HG03439 (cell line): Measurements from ENCODE around the gene BCL6.

ENCODE experiments used
- ATAC-seq: cut with Tn5 transposase; IDR thresholded peaks from one replicate; pipeline ENCODE4 v1.9.1; 2021; ENCODE audit warnings: mild to moderate bottlenecking, moderate library complexity; ENCODE audit not compliant: unreplicated experiment

BCL6 gene

GRCh38 chr3:187745201-187746058 is at the start of gene BCL6:
BCL6 (minus strand) TSS chr3:187745468; CDS start chr3:187733693, 11,775 bp downstream.
- peak; percentile 83 for ATAC-seq

GRCh38 chr3:187794731-187795130 is 49.5 kb upstream of the BCL6 start:
- no peak for ATAC-seq

- ATAC-seq = no peak
Measured at GRCh38 chr3:187793618-187794017, 48.4 kb upstream of the BCL6 start.

GRCh38 chr3:187792521-187792920 is 47.3 kb upstream of the BCL6 start:
- ATAC-seq = no peak

- ATAC-seq = no peak
Measured at GRCh38 chr3:187789872-187790271, 44.6 kb upstream of the BCL6 start.

GRCh38 chr3:187788984-187789857 is 44.0 kb upstream of the BCL6 start:
- no peak for ATAC-seq

GRCh38 chr3:187783098-187783497 is 37.8 kb upstream of the BCL6 start:
- no peak for ATAC-seq

- no peak for ATAC-seq
Measured at GRCh38 chr3:187782006-187782405, 36.7 kb upstream of the BCL6 start.

GRCh38 chr3:187781001-187781400 is 35.7 kb upstream of the BCL6 start:
- no peak for ATAC-seq

- no peak for ATAC-seq
Measured at GRCh38 chr3:187778726-187779125, 33.5 kb upstream of the BCL6 start.

GRCh38 chr3:187777331-187777941 is 32.2 kb upstream of the BCL6 start:
- ATAC-seq = no peak

GRCh38 chr3:187775549-187775948 is 30.3 kb upstream of the BCL6 start:
- no peak for ATAC-seq

GRCh38 chr3:187774185-187774789 is 29.0 kb upstream of the BCL6 start:
- ATAC-seq = no peak

- peak; percentile 75 for ATAC-seq
Measured at GRCh38 chr3:187773233-187774184, 28.2 kb upstream of the BCL6 start.

GRCh38 chr3:187770224-187770623 is 25.0 kb upstream of the BCL6 start:
- peak; percentile 60 for ATAC-seq

- ATAC-seq = no peak
Measured at GRCh38 chr3:187769771-187770170, 24.5 kb upstream of the BCL6 start.

- no peak for ATAC-seq
Measured at GRCh38 chr3:187767266-187768012, 22.2 kb upstream of the BCL6 start.

GRCh38 chr3:187765342-187765741 is 20.1 kb upstream of the BCL6 start:
- ATAC-seq = no peak
